SK-N-MC (cell line): ENCODE data around the gene ANKS1A.
A peak's percentile ranks its signal among the peaks of the same experiment; 100 is the strongest.
"Not testable (repeated sequence)": the region's sequence is repeated elsewhere in the genome, so short reads cannot be mapped to it uniquely, and the experiment has no call there.

Source experiments
- DNase-seq: peaks from one replicate; pipeline ENCODE4 v3.0.0-alpha.2; 2011; ENCODE audit warnings: low read depth, low spot score
- H3K27ac ChIP-seq: fragments of 200-600 bp; sonication (generic); 2 replicates; pipeline ENCODE4 v1.5.1; 2016; ENCODE audit warnings: mixed run types
- H3K36me3 ChIP-seq: fragments of 200-600 bp; sonication (generic); 2 replicates; pipeline ENCODE4 v1.6.1; 2017; ENCODE audit warnings: antibody characterized with exemption, low read length, mixed read lengths; ENCODE audit not compliant: insufficient read depth
- H3K4me3 ChIP-seq: fragments of 200-600 bp; sonication (generic); 2 replicates; pipeline ENCODE4 v1.5.1; 2016
- H3K9ac ChIP-seq: fragments of 200-600 bp; sonication (generic); 2 replicates; pipeline ENCODE4 v1.8.0; 2017; ENCODE audit warnings: mixed run types, mixed read lengths; ENCODE audit not compliant: insufficient read length
- H3K9me3 ChIP-seq: fragments of 200-600 bp; sonication (generic); 2 replicates; pipeline ENCODE4 v1.6.1; 2017; ENCODE audit warnings: low read depth, mild to moderate bottlenecking, antibody characterized with exemption, low read length, moderate library complexity, mixed read lengths
- EZH2 ChIP-seq: fragments of 200-600 bp; sonication (generic); IDR thresholded peaks from one replicate; pipeline ENCODE4 v1.6.1; 2017; ENCODE audit warnings: antibody characterized with exemption
- FOXP2 ChIP-seq: optimal IDR thresholded peaks from 2 replicates; pipeline ENCODE3; 2011; ENCODE audit warnings: mild to moderate bottlenecking, moderate library complexity; ENCODE audit not compliant: insufficient read depth; ENCODE audit errors: extremely low read length, control extremely low read depth
- POLR2AphosphoS5 ChIP-seq: IDR thresholded peaks from 2 replicates; pipeline ENCODE4 v1.6.1; 2012; ENCODE audit warnings: mild to moderate bottlenecking, low read depth, low read length, borderline replicate concordance

The ANKS1A gene

DNA sequence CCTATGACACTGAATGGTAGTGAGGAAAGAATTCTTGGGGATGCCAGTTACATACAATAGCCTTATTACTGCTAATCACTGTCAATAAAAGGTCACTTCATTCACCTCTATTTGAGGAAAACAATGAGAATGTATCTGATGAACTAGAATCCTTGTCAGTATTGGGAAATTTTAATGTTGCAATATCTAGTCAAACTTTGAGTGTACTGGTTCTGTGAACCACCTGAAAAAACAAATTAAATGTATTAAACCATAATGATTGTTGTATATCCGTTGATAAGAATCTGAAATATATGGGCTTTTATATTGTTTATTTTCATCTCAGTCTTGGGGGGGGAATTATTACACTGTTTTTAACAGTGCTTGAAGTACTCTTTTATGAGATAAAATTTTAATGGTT is 11.8 kb upstream of the ANKS1A start:
- Histone ChIP-seq H3K9ac (no peak overlapping the region), H3K36me3 (peaks cover 40% of the 10 kb centered on the region), H3K27ac (no peak overlapping the region), H3K9me3 (no peaks in the 10 kb centered on the region), H3K4me3 (no peak overlapping the region)
- TF ChIP-seq FOXP2 (no peak), EZH2 (no peak), POLR2AphosphoS5 (no peak)
- no peak for DNase-seq

DNA sequence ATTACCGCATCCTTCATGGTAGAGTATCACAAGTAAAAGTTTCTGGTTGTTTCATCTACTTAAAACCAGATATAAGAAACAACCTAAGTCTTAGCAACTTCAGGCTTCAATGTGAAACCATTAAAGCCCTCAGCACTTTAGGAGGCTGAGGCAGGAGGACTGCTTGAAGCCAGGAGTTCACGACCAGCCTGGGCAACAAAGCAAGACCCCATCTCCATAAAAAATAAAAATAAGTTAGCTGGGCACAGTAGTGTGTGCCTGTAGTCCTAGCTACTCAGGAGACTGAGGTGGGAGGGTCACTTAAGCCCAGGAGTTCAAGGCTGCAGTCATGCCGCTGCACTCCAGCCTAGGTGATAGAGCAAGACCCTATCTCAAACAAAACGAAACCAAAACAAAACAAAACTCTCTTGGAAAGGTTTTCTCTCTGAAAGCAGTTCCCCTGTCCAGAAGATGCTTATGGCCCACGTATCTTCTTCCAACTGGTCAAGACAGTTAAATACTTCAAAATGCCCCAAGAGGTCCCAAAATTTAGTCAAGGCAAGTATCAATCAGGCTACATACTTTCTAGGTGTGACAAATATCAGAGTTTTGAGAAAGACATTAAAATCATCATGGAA is 11.1 kb upstream of the ANKS1A start:
- no peak for DNase-seq
- Histone ChIP-seq H3K4me3 (no peak overlapping the region), H3K9ac (no peak overlapping the region), H3K27ac (no peak overlapping the region), H3K9me3 (no peaks in the 10 kb centered on the region), H3K36me3 (peaks cover 33% of the 10 kb centered on the region)
- no peak for TF ChIP-seq EZH2
- no peak for TF ChIP-seq POLR2AphosphoS5
- no peak for TF ChIP-seq FOXP2

GRCh38 chr6:34884073-34884472 is 5.0 kb upstream of the ANKS1A start:
- not testable (repeated sequence) for H3K9me3 ChIP-seq, H3K4me3 ChIP-seq, DNase-seq, H3K9ac ChIP-seq, H3K27ac ChIP-seq
- peaks cover 13% of the 10 kb centered on the region; the same call in 1 of the 2 replicates for H3K36me3 ChIP-seq

GRCh38 chr6:34884996-34885395 is 4.1 kb upstream of the ANKS1A start:
- Histone ChIP-seq H3K9me3 (no peaks in the 10 kb centered on the region), H3K9ac (no peak overlapping the region), H3K27ac (no peak overlapping the region), H3K36me3 (peaks cover 8% of the 10 kb centered on the region; the same call in 1 of the 2 replicates), H3K4me3 (no peak overlapping the region)
- TF ChIP-seq EZH2 (no peak), POLR2AphosphoS5 (no peak), FOXP2 (no peak)
- no peak for DNase-seq

DNA sequence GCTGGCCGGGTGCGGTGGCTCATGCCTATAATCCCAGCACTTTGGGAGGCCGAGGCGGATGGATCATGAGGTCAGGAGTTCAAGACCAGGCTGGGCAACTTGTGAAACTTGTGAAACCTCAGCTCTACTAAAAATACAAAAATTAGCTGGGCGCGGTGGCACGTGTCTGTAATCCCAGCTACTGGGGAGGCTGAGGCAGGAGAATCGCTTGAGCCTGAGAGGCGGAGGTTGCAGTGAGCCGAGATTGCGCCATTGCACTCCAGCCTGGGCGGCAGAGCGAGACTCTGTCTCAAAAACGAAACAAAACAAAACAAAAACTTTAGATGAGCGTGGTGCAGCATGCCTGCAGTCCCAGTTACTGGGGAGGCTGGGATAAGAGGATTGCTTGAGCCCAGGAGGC is 3.2 kb upstream of the ANKS1A start:
- H3K9ac ChIP-seq, H3K9me3 ChIP-seq, DNase-seq, H3K4me3 ChIP-seq, H3K27ac ChIP-seq, H3K36me3 ChIP-seq: not testable (repeated sequence)

DNA sequence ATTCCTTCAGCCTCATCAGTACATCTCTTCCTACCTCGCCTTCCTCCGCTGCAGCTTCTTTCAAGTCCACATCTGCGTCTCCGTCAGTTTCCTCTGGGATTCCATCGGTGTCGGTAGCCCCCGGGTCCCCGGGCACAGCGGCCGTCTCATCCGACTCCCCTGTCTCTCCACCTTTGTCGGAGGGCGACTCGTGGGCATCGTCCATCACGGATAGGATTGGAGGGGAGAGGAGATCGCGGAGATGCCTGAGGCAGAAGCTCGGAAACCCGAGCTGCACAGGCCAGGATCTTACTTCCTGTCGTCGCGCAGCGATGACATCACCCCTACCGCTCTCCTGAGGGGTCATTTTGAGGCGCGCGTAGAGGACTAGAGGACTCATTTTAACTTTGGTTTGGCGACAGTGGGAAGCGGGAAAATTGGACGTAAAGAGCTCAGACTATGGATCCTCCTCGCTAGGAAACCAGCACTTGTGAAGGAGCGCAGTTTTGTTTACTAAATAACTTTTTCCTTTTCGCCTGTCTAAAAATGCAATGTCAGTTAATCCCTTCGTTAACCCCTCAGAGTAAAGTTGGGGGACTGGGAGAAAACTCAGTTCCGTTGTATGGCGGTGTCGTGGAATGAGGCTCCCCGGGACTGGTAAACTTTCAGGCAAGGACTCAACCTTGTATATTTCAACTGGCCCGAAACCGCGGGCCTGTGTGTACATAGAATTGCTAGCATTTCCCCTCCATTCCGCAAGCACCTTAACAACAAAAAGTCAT is 1.1 kb upstream of the ANKS1A start, which contains the start of gene TAF11:
Gene TAF11 (minus strand): TSS at position 290 of the 761 bp plus-strand sequence. CDS start 85 bp downstream, at position 205.
- Histone ChIP-seq H3K9ac (peak within 1 kb of the TSS; percentile 90), H3K4me3 (peak within 1 kb of the TSS; percentile 90), H3K36me3 (peaks cover 7% of the 10 kb centered on the region; the same call in 1 of the 2 replicates), H3K27ac (peak within 1 kb of the TSS; percentile 86), H3K9me3 (no peaks in the 10 kb centered on the region)
- DNase-seq: peak; percentile 90
- TF ChIP-seq EZH2 (no peak), FOXP2 (no peak), POLR2AphosphoS5 (peak; percentile 98)

DNA sequence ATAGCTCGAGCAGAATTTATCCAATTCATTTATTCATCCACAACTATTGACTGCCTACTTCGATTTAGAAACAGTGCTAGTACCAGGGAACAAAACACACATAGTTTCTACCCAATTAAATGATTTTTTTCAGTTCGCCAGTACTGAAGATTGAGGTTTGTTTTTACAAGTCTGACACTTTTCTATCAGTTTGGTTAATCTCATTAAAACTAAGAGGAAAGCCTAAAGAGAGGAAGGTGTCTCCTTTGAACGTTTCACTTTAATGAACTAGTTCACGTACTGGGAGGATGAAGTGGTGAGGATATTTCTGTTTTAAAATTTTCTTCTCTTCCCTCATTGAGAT is 570 bp upstream of the ANKS1A start:
- Histone ChIP-seq H3K4me3 (peak overlapping the region; percentile 90), H3K27ac (peak overlapping the region; percentile 86), H3K36me3 (peaks cover 7% of the 10 kb centered on the region; the same call in 1 of the 2 replicates), H3K9ac (peak overlapping the region; percentile 90), H3K9me3 (no peaks in the 10 kb centered on the region)
- DNase-seq: no peak
- TF ChIP-seq FOXP2 (no peak), EZH2 (no peak), POLR2AphosphoS5 (no peak)

DNA sequence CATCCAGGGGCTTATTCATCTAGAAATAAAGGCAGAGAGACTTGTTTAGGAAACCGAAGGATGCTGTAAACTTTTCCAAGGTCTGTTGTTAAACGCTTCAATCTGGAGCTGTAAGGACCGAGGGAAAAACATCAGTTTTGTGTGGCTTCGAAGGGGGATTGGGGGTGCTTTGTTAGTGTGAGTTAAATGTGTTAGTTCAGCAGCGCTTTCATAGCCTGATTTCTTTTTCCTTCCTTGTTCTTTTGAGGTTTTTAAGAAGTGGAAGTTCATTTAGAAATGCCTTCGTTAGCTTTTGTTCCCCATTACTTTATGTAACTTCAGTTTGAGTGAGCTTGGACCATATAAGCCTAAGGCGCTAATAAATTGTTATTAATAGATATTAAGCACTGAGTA is 1.5 kb downstream of the ANKS1A start:
- Histone ChIP-seq H3K27ac (no peak overlapping the region), H3K4me3 (peak overlapping the region; percentile 90), H3K9me3 (no peaks in the 10 kb centered on the region), H3K36me3 (no peaks in the 10 kb centered on the region), H3K9ac (peak overlapping the region; percentile 68)
- DNase-seq: no peak
- no peak for TF ChIP-seq POLR2AphosphoS5
- no peak for TF ChIP-seq EZH2
- no peak for TF ChIP-seq FOXP2

GRCh38 chr6:34891296-34891695 is 2.2 kb downstream of the ANKS1A start:
- no peak for TF ChIP-seq POLR2AphosphoS5
- no peak for TF ChIP-seq FOXP2
- no peak for TF ChIP-seq EZH2
- no peak overlapping the region for H3K4me3 ChIP-seq
- H3K9me3 ChIP-seq: no peaks in the 10 kb centered on the region
- DNase-seq: no peak
- H3K27ac ChIP-seq: no peak overlapping the region
- no peaks in the 10 kb centered on the region for H3K36me3 ChIP-seq
- no peak overlapping the region for H3K9ac ChIP-seq
